B cell (primary cell): ENCODE measurements around the gene SAMD4A.

ENCODE experiments used
- EZH2 ChIP-seq: IDR thresholded peaks from 2 replicates; pipeline ENCODE4 v1.6.1; 2012; ENCODE audit warnings: borderline replicate concordance, low read depth, mild to moderate bottlenecking, moderate library complexity, low read length; ENCODE audit not compliant: insufficient read depth, poor library complexity, severe bottlenecking
- TF ChIP-seq, protein P1 (sequence below): fragments of 200-600 bp; IDR thresholded peaks from one replicate; pipeline ENCODE4 v1.8.0; 2022; ENCODE audit warnings: antibody characterized with exemption, mild to moderate bottlenecking

DNA sequence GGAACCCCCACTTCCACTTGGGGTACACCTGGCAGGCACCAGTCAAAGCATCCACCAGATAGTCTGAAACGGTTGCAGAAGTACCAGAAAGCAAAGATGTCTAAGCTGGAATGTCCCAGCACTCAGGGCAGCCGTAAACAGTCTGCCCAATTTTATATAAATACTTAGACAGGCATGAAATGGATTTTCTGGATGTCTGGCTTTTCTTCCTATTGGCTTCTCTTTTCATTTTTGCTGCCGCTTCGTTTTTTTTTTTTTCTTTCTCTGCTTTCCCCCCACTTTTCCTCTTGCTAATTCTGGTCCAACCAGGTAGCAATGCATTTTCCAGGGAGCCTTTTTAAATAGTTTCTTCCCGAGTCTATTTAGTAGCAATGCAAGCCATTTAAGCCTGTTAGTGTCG lies 168.0 kb downstream of the SAMD4A start:
- TF ChIP-seq, protein P1, sequence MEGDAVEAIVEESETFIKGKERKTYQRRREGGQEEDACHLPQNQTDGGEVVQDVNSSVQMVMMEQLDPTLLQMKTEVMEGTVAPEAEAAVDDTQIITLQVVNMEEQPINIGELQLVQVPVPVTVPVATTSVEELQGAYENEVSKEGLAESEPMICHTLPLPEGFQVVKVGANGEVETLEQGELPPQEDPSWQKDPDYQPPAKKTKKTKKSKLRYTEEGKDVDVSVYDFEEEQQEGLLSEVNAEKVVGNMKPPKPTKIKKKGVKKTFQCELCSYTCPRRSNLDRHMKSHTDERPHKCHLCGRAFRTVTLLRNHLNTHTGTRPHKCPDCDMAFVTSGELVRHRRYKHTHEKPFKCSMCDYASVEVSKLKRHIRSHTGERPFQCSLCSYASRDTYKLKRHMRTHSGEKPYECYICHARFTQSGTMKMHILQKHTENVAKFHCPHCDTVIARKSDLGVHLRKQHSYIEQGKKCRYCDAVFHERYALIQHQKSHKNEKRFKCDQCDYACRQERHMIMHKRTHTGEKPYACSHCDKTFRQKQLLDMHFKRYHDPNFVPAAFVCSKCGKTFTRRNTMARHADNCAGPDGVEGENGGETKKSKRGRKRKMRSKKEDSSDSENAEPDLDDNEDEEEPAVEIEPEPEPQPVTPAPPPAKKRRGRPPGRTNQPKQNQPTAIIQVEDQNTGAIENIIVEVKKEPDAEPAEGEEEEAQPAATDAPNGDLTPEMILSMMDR = no peak
- no peak for TF ChIP-seq EZH2
